Measurements from ENCODE around the gene MMRN1.

DNA sequence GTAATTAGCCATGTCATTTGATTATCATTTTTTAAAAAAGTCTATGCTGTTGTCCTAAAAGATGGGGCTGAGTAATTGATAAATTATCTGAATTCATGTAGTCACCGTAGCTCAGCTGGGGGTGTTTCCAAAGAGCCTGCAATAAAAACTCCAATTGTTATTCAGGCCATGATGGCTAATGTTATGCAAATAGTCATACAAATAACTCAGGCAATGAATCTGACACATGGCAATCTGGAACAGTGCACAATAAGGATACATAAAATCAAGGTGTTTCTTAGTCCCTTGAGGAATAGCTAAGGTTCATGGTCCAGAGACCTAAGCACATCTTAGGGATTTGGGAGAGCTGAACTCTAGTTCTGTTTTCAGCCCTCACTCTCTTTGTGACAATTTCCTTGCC is 15.2 kb downstream of the MMRN1 start:
- TF ChIP-seq, protein P1, sequence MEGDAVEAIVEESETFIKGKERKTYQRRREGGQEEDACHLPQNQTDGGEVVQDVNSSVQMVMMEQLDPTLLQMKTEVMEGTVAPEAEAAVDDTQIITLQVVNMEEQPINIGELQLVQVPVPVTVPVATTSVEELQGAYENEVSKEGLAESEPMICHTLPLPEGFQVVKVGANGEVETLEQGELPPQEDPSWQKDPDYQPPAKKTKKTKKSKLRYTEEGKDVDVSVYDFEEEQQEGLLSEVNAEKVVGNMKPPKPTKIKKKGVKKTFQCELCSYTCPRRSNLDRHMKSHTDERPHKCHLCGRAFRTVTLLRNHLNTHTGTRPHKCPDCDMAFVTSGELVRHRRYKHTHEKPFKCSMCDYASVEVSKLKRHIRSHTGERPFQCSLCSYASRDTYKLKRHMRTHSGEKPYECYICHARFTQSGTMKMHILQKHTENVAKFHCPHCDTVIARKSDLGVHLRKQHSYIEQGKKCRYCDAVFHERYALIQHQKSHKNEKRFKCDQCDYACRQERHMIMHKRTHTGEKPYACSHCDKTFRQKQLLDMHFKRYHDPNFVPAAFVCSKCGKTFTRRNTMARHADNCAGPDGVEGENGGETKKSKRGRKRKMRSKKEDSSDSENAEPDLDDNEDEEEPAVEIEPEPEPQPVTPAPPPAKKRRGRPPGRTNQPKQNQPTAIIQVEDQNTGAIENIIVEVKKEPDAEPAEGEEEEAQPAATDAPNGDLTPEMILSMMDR (IDR thresholded peaks at IDR 0.05), result no peak
- TF ChIP-seq POLR2A (IDR thresholded peaks at IDR 0.05), result no peak
